Activated CD8-positive, alpha-beta memory T cell treated with anti-CD3 and anti-CD28 coated beads for 36 hours (primary cell): Measurements from ENCODE around the gene CMBL. TPM values are rescaled to one million over a fixed set of nuclear protein-coding genes. Genes with fewer than 3 reads are reported as not detected.
"Not testable (repeated sequence)": the region's sequence is repeated elsewhere in the genome, so short reads cannot be mapped to it uniquely, and the experiment has no call there.

ENCODE experiments used
- CTCF ChIA-PET: fragments of 350-600 bp; sonication (Branson Sonifier 250); formaldehyde crosslinking; loops from one replicate; lab custom pipeline; 2021; ENCODE audit warnings: antibody characterized with exemption; lab: Charles Lee
- POLR2A ChIA-PET: fragments of 350-600 bp; sonication (Branson Sonifier 250); formaldehyde crosslinking; loops from one replicate; lab custom pipeline; 2021; ENCODE audit warnings: antibody characterized with exemption; lab: Charles Lee
- total RNA-seq, 2 experiments: library from RNA; stranded (reverse); gene quantifications; one replicate each; pipeline ENCODE4 v1.2.3, GENCODE V29; 2021

CMBL gene
- total RNA-seq, 2 experiments from 2014 or later = 3.0 to 4.1 TPM

GRCh38 chr5:10293907-10294662, 13.6 kb downstream of the CMBL start:
- ChIA-PET CTCF (no interaction called here), POLR2A (interaction anchor here (0.6 kb wide), 1 partner anchor 41 kb away, joined by 5 read pairs; no protein-coding TSS in a partner anchor)

GRCh38 chr5:10291692-10292339, 15.9 kb downstream of the CMBL start:
- ChIA-PET CTCF (no interaction called here), POLR2A (no interaction called here)

DNA sequence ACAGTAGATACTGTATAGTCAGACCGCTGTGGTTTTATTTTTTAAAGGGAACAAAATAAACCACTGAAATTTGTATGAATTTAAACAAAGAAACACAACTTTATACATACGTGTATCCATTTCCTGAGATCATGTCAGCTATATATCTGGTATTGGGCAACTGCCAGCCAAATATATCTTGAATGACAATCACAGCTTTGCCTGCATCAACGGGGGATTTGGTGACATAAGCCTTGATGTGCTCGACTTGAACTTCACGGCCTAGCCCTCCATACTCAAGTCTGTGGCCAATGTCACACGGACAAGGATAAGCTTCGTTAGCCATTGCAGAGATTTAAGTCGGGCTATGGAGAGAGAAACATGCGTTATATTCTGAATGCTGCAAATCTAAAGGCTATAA, 17.3 kb downstream of the CMBL start:
- ChIA-PET CTCF (no interaction called here), POLR2A (no interaction called here)

DNA sequence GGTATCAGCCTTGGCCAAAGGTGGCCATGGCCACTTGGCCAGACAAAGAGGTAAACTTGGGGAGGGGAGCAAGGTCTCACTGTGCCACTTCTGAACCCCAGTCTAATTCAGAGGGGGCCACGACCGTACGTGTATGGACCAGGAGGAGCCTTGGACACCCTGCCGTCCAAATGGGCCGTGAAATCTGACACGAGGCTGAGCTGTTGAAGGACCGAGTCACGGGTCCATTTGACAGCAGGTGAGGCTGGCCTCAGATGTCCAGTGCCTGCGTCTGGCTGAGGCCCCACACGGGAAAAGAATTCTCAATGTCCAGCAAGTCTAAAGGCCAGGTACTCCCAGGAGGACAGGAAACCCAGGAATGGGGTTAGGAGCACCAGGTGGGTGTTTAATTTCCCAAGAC, 17.7 kb downstream of the CMBL start:
- POLR2A ChIA-PET = no interaction called here
- CTCF ChIA-PET = no interaction called here

- POLR2A ChIA-PET = no interaction called here
Measured at GRCh38 chr5:10289353-10289752, 18.3 kb downstream of the CMBL start.

GRCh38 chr5:10288592-10289219, 19.0 kb downstream of the CMBL start:
- CTCF ChIA-PET = no interaction called here
- POLR2A ChIA-PET = no interaction called here

More at GRCh38 chr5:10289353-10289752, 18.3 kb downstream of the CMBL start:
- CTCF ChIA-PET = no interaction called here

- ChIA-PET POLR2A (no interaction called here), CTCF (no interaction called here)
Measured at GRCh38 chr5:10286862-10287227, 20.9 kb downstream of the CMBL start.

GRCh38 chr5:10286162-10286861, 21.4 kb downstream of the CMBL start:
- ChIA-PET POLR2A (no interaction called here), CTCF (no interaction called here)

- CTCF ChIA-PET = interaction anchor here (0.6 kb wide), 1 partner anchor 285 kb away, joined by 3 read pairs; no protein-coding TSS in a partner anchor
- POLR2A ChIA-PET = not testable (repeated sequence)
Measured at GRCh38 chr5:10285362-10285761, 22.3 kb downstream of the CMBL start.

DNA sequence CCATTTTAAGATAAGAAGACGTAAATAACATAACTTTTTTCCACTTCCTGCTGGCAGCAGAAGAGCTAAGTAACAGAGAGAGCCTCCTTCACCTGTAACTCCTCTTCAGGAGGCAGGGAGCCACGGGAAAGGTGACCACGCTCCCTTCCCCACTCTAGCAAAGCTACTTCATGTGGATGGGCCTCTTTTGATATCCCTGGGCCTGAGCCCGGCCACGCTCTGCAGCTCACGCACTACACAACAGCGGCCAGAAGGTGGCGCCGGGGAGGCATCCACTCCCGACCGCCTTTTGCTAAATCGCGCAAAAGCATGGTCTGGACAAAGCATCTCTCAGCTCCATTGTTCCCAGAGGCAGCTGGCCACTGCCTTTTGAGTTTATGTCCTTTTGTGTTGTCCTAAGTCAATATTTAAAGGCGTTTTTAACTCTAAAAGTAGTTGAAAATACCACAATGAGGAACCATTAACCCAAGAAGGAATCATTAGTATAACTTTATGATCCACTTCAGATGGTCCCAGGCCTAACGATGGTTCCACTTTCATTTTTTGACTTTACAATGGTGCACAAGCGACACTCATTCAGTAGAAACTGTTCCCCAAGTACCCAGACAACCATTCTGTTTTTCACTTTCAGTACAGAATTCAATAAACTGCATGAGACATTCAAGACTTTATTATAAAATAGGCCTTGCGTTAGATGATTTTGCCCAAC, 23.6 kb downstream of the CMBL start:
- ChIA-PET CTCF (interaction anchor here (0.6 to 1.9 kb wide), 17 partner anchors 9 to 344 kb away, joined by 3 to 13 read pairs (median 4); partner anchors contain the start of gene MARCHF6), POLR2A (no interaction called here)

- CTCF ChIA-PET = no interaction called here
- POLR2A ChIA-PET = no interaction called here
Measured at GRCh38 chr5:10279925-10280720, 27.6 kb downstream of the CMBL start.

- ChIA-PET POLR2A (no interaction called here), CTCF (interaction anchor here (0.7 kb wide), 1 partner anchor 377 kb away, joined by 3 read pairs; no protein-coding TSS in a partner anchor)
Measured at GRCh38 chr5:10279328-10279727, 28.4 kb downstream of the CMBL start.

DNA sequence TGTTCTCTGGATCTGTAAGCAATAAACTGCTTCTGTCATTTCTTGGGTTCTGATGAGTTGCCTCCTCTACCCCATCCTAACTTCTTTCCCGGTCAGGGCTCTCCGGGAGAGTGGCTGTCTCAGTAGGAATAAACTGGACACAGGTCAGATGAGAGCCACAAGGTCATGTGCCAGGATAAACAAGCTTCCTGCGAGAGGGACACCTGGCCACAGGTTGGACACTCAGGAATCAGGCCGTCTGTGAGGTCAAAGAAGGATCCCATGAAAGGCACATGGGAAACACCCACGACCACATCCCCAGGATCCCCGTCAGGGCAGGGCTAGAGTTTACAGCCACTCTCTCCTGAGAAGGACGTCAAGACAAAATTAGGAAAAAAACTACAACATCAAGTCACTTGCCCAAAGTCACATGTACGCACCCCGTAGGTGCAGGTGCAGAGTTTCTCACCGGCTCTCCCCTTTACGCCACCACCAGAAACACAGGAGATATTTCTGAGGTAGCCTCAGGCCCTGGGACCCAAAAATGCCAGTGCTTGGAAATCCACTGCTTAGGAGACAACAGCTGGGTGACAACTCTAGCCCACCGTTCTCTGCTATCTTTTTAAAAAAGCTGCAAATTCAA, 28.9 kb downstream of the CMBL start:
- ChIA-PET CTCF (interaction anchor here (0.7 kb wide), 1 partner anchor 378 kb away, joined by 3 read pairs; no protein-coding TSS in a partner anchor), POLR2A (no interaction called here)

DNA sequence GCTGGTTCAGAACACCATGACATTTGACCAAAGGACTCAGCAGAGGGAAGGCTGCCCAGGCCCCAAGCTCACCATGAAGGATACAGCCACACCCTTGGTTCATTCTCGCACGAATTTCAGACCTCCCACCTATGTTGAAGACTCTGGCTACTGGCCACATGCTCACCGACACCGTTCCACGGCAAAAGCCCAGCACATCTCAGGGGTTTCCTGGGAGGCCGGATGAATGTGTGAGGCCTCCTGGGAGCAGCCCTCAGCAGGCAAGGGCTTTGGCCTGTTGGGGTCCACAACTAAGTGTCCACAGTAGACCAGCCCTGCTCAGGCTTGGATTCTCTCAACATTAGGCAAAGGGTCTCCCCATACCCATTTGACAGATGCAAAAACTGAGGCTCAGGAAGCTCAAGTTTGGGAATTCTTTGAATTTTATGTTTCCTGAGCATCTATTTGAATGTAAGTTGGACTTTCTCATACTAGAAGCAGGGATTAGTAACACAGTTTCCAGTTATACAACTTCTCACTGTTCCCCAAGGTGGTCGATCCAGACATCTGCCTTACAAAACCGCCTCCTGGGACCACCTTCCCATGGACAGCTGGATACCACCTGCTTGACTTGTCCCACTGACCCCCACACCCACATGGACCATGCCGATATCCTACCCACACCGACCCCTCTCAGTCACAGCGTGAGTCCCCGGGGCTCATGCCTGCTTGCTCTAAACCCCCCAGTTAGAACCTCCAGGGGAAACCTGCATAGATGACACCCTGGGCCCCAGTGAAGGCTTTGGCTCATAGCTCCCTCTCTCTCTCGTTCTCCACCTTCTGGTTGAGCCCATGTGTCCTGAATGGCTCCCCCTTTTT, 29.7 kb downstream of the CMBL start:
- ChIA-PET CTCF (no interaction called here), POLR2A (no interaction called here)

DNA sequence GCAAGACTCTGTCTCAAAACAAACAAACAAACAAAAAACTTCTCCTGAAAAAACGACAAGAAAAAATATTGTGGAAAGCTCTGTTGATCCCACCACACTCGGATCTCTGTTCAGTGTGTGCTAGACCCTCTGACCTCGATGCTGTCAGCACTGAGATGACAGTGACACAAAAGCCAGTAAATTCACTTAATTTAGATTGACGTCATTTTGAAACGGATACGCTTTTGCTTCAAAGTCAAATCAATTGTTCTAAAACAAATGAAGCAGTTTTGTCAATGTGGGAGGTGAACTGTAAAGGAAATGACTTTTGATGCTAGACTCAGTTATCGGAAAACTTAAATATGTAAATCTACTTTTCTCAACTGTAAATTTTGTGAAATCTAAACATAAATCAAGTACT, 31.0 kb downstream of the CMBL start:
- CTCF ChIA-PET = no interaction called here
- POLR2A ChIA-PET = no interaction called here

GRCh38 chr5:10275991-10276390, 31.7 kb downstream of the CMBL start:
- POLR2A ChIA-PET = no interaction called here

DNA sequence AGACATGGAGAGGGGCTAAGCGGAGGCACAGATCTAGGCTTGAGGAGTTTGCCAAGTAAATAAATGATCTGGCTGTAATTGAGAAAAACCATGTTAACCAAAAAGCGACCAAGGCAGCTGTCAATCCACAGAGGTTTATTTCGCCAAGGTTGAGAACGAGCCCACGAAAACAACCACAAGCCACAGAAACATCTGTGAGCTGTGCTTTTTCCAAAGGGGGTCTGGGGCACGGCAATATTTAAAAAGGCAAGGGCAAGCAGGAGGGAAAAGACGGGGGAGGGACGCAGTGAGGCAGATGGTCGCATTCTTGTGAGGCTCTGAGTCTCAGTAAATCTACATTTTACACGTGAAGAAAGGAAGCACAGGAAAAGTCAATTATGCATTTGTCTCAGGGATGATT, 32.2 kb downstream of the CMBL start:
- POLR2A ChIA-PET = no interaction called here

More at GRCh38 chr5:10275991-10276390, 31.7 kb downstream of the CMBL start:
- CTCF ChIA-PET = no interaction called here

More for the DNA sequence above, 32.2 kb downstream of the CMBL start:
- CTCF ChIA-PET = no interaction called here
